ENCODE data around the gene TSNAXIP1.

TSNAXIP1 gene

DNA sequence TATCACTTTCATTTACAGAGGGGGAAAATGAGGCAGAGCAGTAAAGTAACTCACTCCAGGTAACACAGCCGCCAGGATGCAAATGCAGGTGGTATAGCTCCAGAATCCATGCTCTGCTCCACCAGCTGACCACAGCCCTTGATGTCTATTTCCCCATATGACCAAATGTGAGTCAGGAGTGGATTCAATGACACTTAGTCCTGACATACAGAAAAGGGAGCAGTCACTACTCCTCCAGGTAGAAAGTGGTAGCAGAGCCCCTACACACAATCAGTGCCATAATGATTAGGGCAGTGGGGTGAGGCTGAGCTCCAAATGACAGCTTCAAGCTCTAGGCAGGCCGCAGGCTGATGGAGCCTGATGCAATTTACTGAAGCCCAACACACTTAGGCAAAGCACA lies 44.3 kb upstream of the TSNAXIP1 start:
- no peak for DNase-seq
- H3K4me3 ChIP-seq (ENCODE audit: low read depth, low read length) = no peak overlapping the region
- no peaks in the 10 kb centered on the region for H3K4me1 ChIP-seq
- no peaks in the 10 kb centered on the region; the same call in 1 of the 2 replicates for H3K36me3 ChIP-seq
- H3K9me3 ChIP-seq = no peaks in the 10 kb centered on the region
- no peaks in the 10 kb centered on the region for H3K27me3 ChIP-seq
- TF ChIP-seq CTCF (IDR thresholded peaks at IDR 0.05; ENCODE audit: low read depth, low read length) = no peak

GRCh38 chr16:67763066-67763465 lies 43.6 kb upstream of the TSNAXIP1 start:
- DNase-seq = no peak
- Histone ChIP-seq H3K36me3 (no peaks in the 10 kb centered on the region; the same call in 1 of the 2 replicates), H3K4me1 (no peaks in the 10 kb centered on the region), H3K9me3 (no peaks in the 10 kb centered on the region), H3K27me3 (no peaks in the 10 kb centered on the region), H3K4me3 (ENCODE audit: low read depth, low read length) (no peak overlapping the region)
- no peak for TF ChIP-seq CTCF (IDR thresholded peaks at IDR 0.05; ENCODE audit: low read depth, low read length)

GRCh38 chr16:67764158-67764667 lies 42.5 kb upstream of the TSNAXIP1 start:
- Histone ChIP-seq H3K4me1 (no peaks in the 10 kb centered on the region), H3K9me3 (no peaks in the 10 kb centered on the region), H3K4me3 (ENCODE audit: low read depth, low read length) (no peak overlapping the region), H3K27me3 (no peaks in the 10 kb centered on the region), H3K36me3 (no peaks in the 10 kb centered on the region; the same call in 1 of the 2 replicates)
- DNase-seq = no peak
- TF ChIP-seq CTCF (IDR thresholded peaks at IDR 0.05; ENCODE audit: low read depth, low read length) = no peak

DNA sequence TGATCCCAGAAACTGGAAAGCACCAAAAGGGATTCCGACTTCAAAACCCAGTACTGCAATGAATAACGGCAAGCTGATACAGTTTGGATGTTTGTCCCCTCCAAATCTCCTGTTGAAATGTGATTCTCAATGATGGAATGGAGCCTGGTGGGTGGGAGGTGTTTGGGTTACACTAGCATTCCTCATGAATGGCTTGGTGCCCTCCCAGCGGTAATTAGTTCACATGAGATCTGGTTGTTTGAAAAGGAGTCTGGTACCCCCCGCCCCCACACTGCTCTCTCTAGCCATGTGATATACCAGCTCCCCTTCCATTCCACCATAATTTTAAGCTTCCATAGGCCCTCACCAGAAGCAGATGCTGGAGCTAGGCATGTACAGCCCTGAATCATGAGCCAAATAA lies 40.4 kb upstream of the TSNAXIP1 start:
- no peak for TF ChIP-seq CTCF (IDR thresholded peaks at IDR 0.05; ENCODE audit: low read depth, low read length)
- Histone ChIP-seq H3K4me3 (ENCODE audit: low read depth, low read length) (no peak overlapping the region), H3K4me1 (no peaks in the 10 kb centered on the region), H3K36me3 (no peaks in the 10 kb centered on the region; the same call in 1 of the 2 replicates), H3K27me3 (no peaks in the 10 kb centered on the region), H3K9me3 (no peaks in the 10 kb centered on the region)
- no peak for DNase-seq

GRCh38 chr16:67767953-67768352 lies 38.7 kb upstream of the TSNAXIP1 start:
- no peaks in the 10 kb centered on the region; the same call in 1 of the 2 replicates for H3K36me3 ChIP-seq

More at GRCh38 chr16:67767953-67768352, 38.7 kb upstream of the TSNAXIP1 start:
- Histone ChIP-seq H3K9me3 (no peaks in the 10 kb centered on the region), H3K4me1 (no peaks in the 10 kb centered on the region), H3K4me3 (ENCODE audit: low read depth, low read length) (no peak overlapping the region), H3K27me3 (no peaks in the 10 kb centered on the region)
- TF ChIP-seq CTCF (IDR thresholded peaks at IDR 0.05; ENCODE audit: low read depth, low read length) = no peak
- no peak for DNase-seq
